Esophagus squamous epithelium (tissue), 4 donors: ENCODE measurements around the gene TMCO4.

Experiments
- CTCF ChIP-seq, 6 experiments: fragments of 450-650 bp in 4 of 6; fragments of 200-600 bp in 2 of 6; sonication (generic) in 2 of 6; IDR thresholded peaks; one replicate each; pipeline ENCODE4 v1.5.1; 2016 to 2019; ENCODE audit warnings: antibody characterized with exemption in 6 of 6, mild to moderate bottlenecking in 4 of 6, moderate library complexity in 4 of 6
- POLR2A ChIP-seq, 4 donors: fragments of 450-650 bp; IDR thresholded peaks; one replicate each; pipeline ENCODE4 v1.6.1; 2017; ENCODE audit warnings: antibody characterized with exemption in 4 of 4, mild to moderate bottlenecking in 4 of 4, moderate library complexity in 3 of 4

GRCh38 chr1:19733615-19734014 is 66.1 kb downstream of the TMCO4 start:
- TF ChIP-seq POLR2A (IDR thresholded peaks at IDR 0.05): no peak
- no peak for TF ChIP-seq CTCF (IDR thresholded peaks at IDR 0.05)
